Measurements from ENCODE around the gene ARNT2.

DNA sequence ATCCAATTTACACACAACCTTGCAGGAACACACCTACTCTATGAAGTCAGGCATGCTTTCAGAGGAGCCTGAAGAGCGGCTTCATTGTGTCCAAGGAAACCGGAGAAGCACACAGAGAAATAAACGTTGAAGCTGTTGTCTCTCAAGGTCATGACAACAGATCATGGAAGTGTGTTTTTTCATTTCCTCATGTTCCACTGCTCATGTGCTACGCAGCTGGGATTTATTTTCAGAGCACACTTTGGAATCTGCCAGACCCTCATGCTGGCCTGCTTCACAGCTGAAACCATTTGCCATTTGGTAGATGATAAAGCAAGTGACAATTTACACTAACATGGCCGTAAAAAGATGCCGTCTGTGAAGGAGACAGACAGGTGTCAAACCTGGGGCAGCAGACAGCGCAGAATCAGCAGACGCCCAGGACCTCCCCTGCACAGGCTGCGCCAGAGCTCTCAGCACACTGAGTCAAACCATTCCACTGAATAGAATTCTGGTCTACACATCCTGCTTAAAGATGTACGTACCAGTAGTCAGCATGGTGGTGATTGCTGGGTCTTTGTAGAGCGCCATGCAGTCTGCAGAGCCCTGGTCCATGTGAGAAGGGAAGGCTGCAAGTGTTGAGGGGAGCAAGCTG lies 99.3 kb downstream of the ARNT2 start:
- no peak for TF ChIP-seq ZNF451 (CRISPR knock-in tag; IDR thresholded peaks at IDR 0.05)
- TF ChIP-seq FIP1L1 (IDR thresholded peaks at IDR 0.05; ENCODE audit: borderline replicate concordance, insufficient read depth, low read depth, low read length) = no peak
- no peak for TF ChIP-seq REXO4 (CRISPR knock-in tag; IDR thresholded peaks at IDR 0.05; ENCODE audit: borderline replicate concordance)
- TF ChIP-seq ZNF24 (IDR thresholded peaks at IDR 0.05) = no peak

Measured in HepG2 (cell line).